HCT116 (cell line): ENCODE data around the gene SLC34A1. TPM values are rescaled to one million over a fixed set of nuclear protein-coding genes. Genes with fewer than 3 reads are reported as not detected.

Source experiments
- ATAC-seq: fragments of 200-7000 bp; cut with Tn5 transposase; 2 replicates; pipeline ENCODE4 v1.9.1; 2020; ENCODE audit warnings: mild to moderate bottlenecking, moderate library complexity
- BruUV-seq: library from RNA; stranded (reverse); fragments of 400-500 nt; replicated peaks from 2 replicates; lab custom pipeline; 2021; lab: Mats Ljungman, UMichigan
- CTCF ChIA-PET: fragments of 300-600 bp; sonication (Branson Sonifier 250); formaldehyde crosslinking; loops from one replicate; lab custom pipeline; 2021; ENCODE audit warnings: antibody characterized with exemption; lab: Charles Lee
- POLR2A ChIA-PET: fragments of 300-600, 350-600 bp; sonication (Branson Sonifier 250); formaldehyde crosslinking; loops from one replicate; lab custom pipeline; 2021; ENCODE audit warnings: antibody characterized with exemption; lab: Charles Lee
- RAD21 ChIA-PET, 2 experiments: fragments of 300-600 bp; sonication (Branson Sonifier 250); formaldehyde crosslinking; loops; one replicate each; lab custom pipeline; 2023; ENCODE audit warnings: low total read pairs in 2 of 2; ENCODE audit not compliant: uncharacterized antibody in 2 of 2, unreplicated experiment in 2 of 2, low non-redundant PET in 1 of 2; lab: Charles Lee
- DNase-seq: peaks from one replicate; pipeline ENCODE4 v3.0.0-alpha.2; 2010; ENCODE audit warnings: low read depth, low spot score
- H2AFZ ChIP-seq: fragments of 200-600 bp; shearing (Covaris generic), sonication (generic); 2 replicates; pipeline ENCODE4 v1.6.1; 2017; ENCODE audit warnings: low read depth, mixed run types, mixed read lengths, antibody characterized with exemption, low read length; ENCODE audit not compliant: poor library complexity, severe bottlenecking
- H3K27ac ChIP-seq: 2 replicates; pipeline ENCODE4 v1.5.1; 2012; ENCODE audit warnings: low read depth, low read length
- H3K27me3 ChIP-seq: fragments of 200-600 bp; sonication (generic); 2 replicates; pipeline ENCODE4 v1.6.1; 2016; ENCODE audit warnings: mixed run types, low read length, mixed read lengths; ENCODE audit not compliant: insufficient read depth
- H3K36me3 ChIP-seq, 2 experiments: fragments of 200-500 bp in 1 of 2; fragments of 200-600 bp in 1 of 2; sonication (Bioruptor generic) in 1 of 2; sonication (generic) in 1 of 2; 2 replicates each; pipeline versions ENCODE4 v1.5.1 to v1.6.1; 2014 to 2016; ENCODE audit warnings: low read length in 2 of 2, inconsistent platforms in 1 of 2, mixed read lengths in 1 of 2, mixed run types in 1 of 2; ENCODE audit not compliant: insufficient read depth in 2 of 2, control insufficient read depth in 1 of 2
- H3K4me1 ChIP-seq, 2 experiments: fragments of 200-600 bp in 1 of 2; sonication (generic) in 1 of 2; 2 replicates each; pipeline versions ENCODE4 v1.5.1 to v1.6.1; 2012 to 2017; ENCODE audit warnings: low read length in 2 of 2, inconsistent platforms in 1 of 2, mild to moderate bottlenecking in 1 of 2, mixed read lengths in 1 of 2, mixed run types in 1 of 2, moderate library complexity in 1 of 2; ENCODE audit not compliant: insufficient read depth in 2 of 2, control insufficient read depth in 1 of 2
- H3K4me2 ChIP-seq: fragments of 200-600 bp; sonication (generic); 2 replicates; pipeline ENCODE4 v1.6.1; 2017; ENCODE audit warnings: mixed run types, low read length, mixed read lengths
- H3K4me3 ChIP-seq, 2 experiments: fragments of 200-600 bp in 1 of 2; sonication (generic) in 1 of 2; replicated peaks in 1 of 2; 2 replicates each; pipeline ENCODE4 v1.5.1; 2011 to 2016; ENCODE audit warnings: low read length in 2 of 2, control low read depth in 1 of 2, low read depth in 1 of 2, mild to moderate bottlenecking in 1 of 2, mixed read lengths in 1 of 2, mixed run types in 1 of 2
- H3K79me2 ChIP-seq: fragments of 200-600 bp; sonication (generic); 2 replicates; pipeline ENCODE4 v1.6.1; 2017; ENCODE audit warnings: mild to moderate bottlenecking, mixed run types, low read length, moderate library complexity, mixed read lengths; ENCODE audit not compliant: insufficient read depth
- H3K9ac ChIP-seq: fragments of 200-600 bp; sonication (generic); 2 replicates; pipeline ENCODE4 v1.6.1; 2016; ENCODE audit warnings: low read length, mixed read lengths
- H3K9me2 ChIP-seq: fragments of 200-600 bp; sonication (generic), shearing (Covaris generic); 2 replicates; pipeline ENCODE4 v1.6.1; 2017; ENCODE audit warnings: mixed run types, mild to moderate bottlenecking, moderate library complexity; ENCODE audit not compliant: insufficient read depth
- H3K9me3 ChIP-seq, 2 experiments: fragments of 200-500 bp in 1 of 2; fragments of 200-600 bp in 1 of 2; sonication (Bioruptor generic) in 1 of 2; sonication (generic) in 1 of 2; 2 replicates each; pipeline ENCODE4 v1.6.1; 2014 to 2017; ENCODE audit warnings: low read length in 2 of 2, mixed read lengths in 2 of 2, inconsistent platforms in 1 of 2, low read depth in 1 of 2, mild to moderate bottlenecking in 1 of 2, mixed run types in 1 of 2, moderate library complexity in 1 of 2; ENCODE audit not compliant: control insufficient read depth in 1 of 2, insufficient read depth in 1 of 2
- H4K20me1 ChIP-seq: fragments of 200-600 bp; sonication (generic), shearing (Covaris generic); 2 replicates; pipeline ENCODE4 v1.6.1; 2017; ENCODE audit warnings: mixed run types, mild to moderate bottlenecking, moderate library complexity; ENCODE audit not compliant: insufficient read depth
- CBX3 ChIP-seq: IDR thresholded peaks from 2 replicates; pipeline ENCODE4 v1.6.1; 2012; ENCODE audit warnings: low read depth
- EZH2 ChIP-seq: fragments of 200-600 bp; sonication (generic); IDR thresholded peaks from 2 replicates; pipeline ENCODE4 v1.6.1; 2017; ENCODE audit warnings: antibody characterized with exemption, mixed run types
- FOSL1 ChIP-seq: IDR thresholded peaks from 2 replicates; pipeline ENCODE4 v1.6.1; 2012; ENCODE audit warnings: low read depth
- POLR2A ChIP-seq: IDR thresholded peaks from 2 replicates; pipeline ENCODE4 v1.7.0; 2011; ENCODE audit warnings: borderline replicate concordance; ENCODE audit not compliant: insufficient read depth, insufficient read length; ENCODE audit errors: extremely low read depth
- RAD21 ChIP-seq: IDR thresholded peaks from 2 replicates; pipeline ENCODE4 v1.6.1; 2012; ENCODE audit warnings: low read depth, mild to moderate bottlenecking
- SRF ChIP-seq: IDR thresholded peaks from 2 replicates; pipeline ENCODE4 v1.6.1; 2012; ENCODE audit warnings: low read depth
- YY1 ChIP-seq: IDR thresholded peaks from 2 replicates; pipeline ENCODE4 v1.6.1; 2011; ENCODE audit warnings: low read length, low read depth, moderate library complexity, mild to moderate bottlenecking; ENCODE audit not compliant: insufficient replicate concordance; ENCODE audit errors: extremely low read depth
- ZFX ChIP-seq: fragments of 450-650 bp; IDR thresholded peaks from 2 replicates; pipeline ENCODE4 v1.6.1; 2017
- intact Hi-C: fragments of 100-400 bp; cut with micrococcal nuclease; formaldehyde crosslinking; loops from 2 replicates; pipeline ENCODE4 v1.10.0; 2022
- total RNA-seq: library from RNA; stranded (reverse); gene quantifications from one replicate; pipeline ENCODE4 v1.2.1, GENCODE V29; 2021; ENCODE audit not compliant: unreplicated experiment
- TF ChIP-seq, protein P1 (sequence below): IDR thresholded peaks from 2 replicates; pipeline ENCODE4 v1.6.1; 2012
- TF ChIP-seq, protein P2 (sequence below): IDR thresholded peaks from 2 replicates; pipeline ENCODE4 v1.6.1; 2011; ENCODE audit warnings: mild to moderate bottlenecking, low read length, moderate library complexity; ENCODE audit not compliant: insufficient replicate concordance; ENCODE audit errors: extremely low read depth

Gene SLC34A1
- total RNA-seq, 1 experiment from 2014 or later = not detected

DNA sequence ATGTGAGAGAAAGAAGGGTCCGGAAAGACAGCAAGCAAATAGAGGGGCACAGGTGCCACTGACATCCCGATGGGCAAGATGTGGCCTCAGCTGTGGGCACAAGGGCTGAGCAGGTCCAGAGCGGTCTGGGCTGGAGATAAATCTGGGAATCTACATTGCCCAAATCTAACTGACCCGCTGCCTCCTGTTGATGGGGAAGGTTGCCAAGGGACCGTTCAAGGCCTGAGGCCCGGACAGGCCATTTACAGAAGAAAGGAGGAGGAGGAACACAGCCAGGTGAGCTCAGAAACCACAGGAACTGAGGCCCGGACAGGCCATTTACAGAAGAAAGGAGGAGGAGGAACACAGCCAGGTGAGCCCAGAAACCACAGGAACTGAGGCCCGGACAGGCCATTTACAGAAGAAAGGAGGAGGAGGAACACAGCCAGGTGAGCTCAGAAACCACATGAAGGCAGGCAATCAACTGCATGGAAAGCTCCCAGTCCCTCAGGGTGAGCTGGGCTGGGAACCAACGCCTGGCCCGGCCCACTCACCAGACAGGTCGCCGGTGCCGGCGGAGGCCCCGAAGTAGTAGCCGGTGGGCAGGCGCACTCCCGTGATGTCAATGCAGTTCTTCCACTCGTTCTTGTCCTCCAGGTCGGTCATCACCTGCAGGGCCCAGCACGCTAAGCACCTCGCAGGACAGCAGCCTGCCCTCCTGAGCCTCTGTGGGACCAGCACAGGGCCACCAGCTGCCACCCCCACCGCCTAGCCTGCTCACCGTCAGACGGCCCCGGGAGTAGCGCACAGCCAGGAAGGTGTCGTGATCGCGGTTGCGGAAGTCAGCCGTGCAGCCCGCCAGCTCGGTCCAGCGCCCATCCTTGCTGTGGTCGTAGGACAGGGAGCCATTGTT is 47.4 kb upstream of the SLC34A1 start:
- Histone ChIP-seq H3K9me2 (no peaks in the 10 kb centered on the region), H3K9ac (no peak overlapping the region), H4K20me1 (no peaks in the 10 kb centered on the region), H3K9me3 (no peaks in the 10 kb centered on the region), H3K27me3 (no peaks in the 10 kb centered on the region), H3K27ac (no peak overlapping the region; the same call in 1 of the 2 replicates), H2AFZ (no peak overlapping the region), H3K4me1 (no peaks in the 10 kb centered on the region), H3K4me3 (no peak overlapping the region), H3K4me2 (no peak overlapping the region), H3K36me3 (peaks cover 33 to 35% of the 10 kb centered on the region in 2 experiments; a peak in 3 of 4 replicates), H3K79me2 (peaks cover 21% of the 10 kb centered on the region)
- DNase-seq = no peak
- POLR2A ChIA-PET = no interaction called here
- intact Hi-C loops = loop anchor here (1.0 kb wide), 1 partner anchor 223 kb away; no protein-coding TSS in a partner anchor
- ATAC-seq = no peak
- CTCF ChIA-PET = interaction anchor here (1.0 to 1.3 kb wide), 3 partner anchors 27 to 223 kb away, joined by 3 read pairs; no protein-coding TSS in a partner anchor
- TF ChIP-seq POLR2A (no peak), ZFX (no peak), RAD21 (no peak), YY1 (no peak), FOSL1 (no peak), EZH2 (no peak), SRF (no peak), CBX3 (no peak)
- TF ChIP-seq, protein P1, sequence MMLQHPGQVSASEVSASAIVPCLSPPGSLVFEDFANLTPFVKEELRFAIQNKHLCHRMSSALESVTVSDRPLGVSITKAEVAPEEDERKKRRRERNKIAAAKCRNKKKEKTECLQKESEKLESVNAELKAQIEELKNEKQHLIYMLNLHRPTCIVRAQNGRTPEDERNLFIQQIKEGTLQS = no peak
- TF ChIP-seq, protein P2, sequence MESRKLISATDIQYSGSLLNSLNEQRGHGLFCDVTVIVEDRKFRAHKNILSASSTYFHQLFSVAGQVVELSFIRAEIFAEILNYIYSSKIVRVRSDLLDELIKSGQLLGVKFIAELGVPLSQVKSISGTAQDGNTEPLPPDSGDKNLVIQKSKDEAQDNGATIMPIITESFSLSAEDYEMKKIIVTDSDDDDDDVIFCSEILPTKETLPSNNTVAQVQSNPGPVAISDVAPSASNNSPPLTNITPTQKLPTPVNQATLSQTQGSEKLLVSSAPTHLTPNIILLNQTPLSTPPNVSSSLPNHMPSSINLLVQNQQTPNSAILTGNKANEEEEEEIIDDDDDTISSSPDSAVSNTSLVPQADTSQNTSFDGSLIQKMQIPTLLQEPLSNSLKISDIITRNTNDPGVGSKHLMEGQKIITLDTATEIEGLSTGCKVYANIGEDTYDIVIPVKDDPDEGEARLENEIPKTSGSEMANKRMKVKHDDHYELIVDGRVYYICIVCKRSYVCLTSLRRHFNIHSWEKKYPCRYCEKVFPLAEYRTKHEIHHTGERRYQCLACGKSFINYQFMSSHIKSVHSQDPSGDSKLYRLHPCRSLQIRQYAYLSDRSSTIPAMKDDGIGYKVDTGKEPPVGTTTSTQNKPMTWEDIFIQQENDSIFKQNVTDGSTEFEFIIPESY = no peak
- RAD21 ChIA-PET = no interaction called here
- no TSS peak for BruUV-seq
